ENCODE results near the gene FHOD3.

DNA sequence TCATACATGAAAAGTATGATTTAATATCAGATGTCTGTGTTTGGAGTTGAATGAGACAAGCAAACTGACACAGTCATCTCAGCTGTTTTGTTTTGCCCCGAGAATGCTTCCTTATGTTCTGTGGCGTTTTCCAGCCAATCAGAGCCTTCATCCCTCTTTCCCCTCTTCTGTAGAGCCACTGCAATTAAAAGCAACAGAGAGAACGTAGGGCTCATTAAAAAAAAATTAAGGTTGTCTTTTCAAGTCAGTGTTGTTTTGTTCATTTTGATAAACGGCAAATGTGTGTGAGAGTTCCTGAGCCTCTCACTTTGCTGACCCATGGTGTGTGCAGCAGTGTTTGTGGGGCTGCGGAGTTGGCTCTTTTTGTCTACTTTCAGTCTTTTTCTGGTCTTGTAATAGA is 216.0 kb downstream of the FHOD3 start:
- TF ChIP-seq, protein P1, sequence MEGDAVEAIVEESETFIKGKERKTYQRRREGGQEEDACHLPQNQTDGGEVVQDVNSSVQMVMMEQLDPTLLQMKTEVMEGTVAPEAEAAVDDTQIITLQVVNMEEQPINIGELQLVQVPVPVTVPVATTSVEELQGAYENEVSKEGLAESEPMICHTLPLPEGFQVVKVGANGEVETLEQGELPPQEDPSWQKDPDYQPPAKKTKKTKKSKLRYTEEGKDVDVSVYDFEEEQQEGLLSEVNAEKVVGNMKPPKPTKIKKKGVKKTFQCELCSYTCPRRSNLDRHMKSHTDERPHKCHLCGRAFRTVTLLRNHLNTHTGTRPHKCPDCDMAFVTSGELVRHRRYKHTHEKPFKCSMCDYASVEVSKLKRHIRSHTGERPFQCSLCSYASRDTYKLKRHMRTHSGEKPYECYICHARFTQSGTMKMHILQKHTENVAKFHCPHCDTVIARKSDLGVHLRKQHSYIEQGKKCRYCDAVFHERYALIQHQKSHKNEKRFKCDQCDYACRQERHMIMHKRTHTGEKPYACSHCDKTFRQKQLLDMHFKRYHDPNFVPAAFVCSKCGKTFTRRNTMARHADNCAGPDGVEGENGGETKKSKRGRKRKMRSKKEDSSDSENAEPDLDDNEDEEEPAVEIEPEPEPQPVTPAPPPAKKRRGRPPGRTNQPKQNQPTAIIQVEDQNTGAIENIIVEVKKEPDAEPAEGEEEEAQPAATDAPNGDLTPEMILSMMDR (conservative IDR thresholded peaks at IDR 0.05; ENCODE audit: low read depth, low read length) = no peak
- TF ChIP-seq BHLHE40 (IDR thresholded peaks at IDR 0.05; ENCODE audit: low read depth, low read length) (no peak), POLR2A (IDR thresholded peaks at IDR 0.05; ENCODE audit: low read depth, low read length) (no peak), RFX5 (IDR thresholded peaks at IDR 0.05; ENCODE audit: low read depth, low read length) (no peak), CHD1 (IDR thresholded peaks at IDR 0.05; ENCODE audit: low read depth, low read length) (no peak), MAFK (IDR thresholded peaks at IDR 0.05; ENCODE audit: low read depth, low read length) (no peak), MXI1 (IDR thresholded peaks at IDR 0.05; ENCODE audit: borderline replicate concordance, low read depth, low read length) (no peak), CEBPB (IDR thresholded peaks at IDR 0.05; ENCODE audit: low read depth, low read length) (no peak), MAZ (IDR thresholded peaks at IDR 0.05; ENCODE audit: borderline replicate concordance, low read depth, low read length) (no peak), RAD21 (IDR thresholded peaks at IDR 0.05; ENCODE audit: low read length) (no peak)
- TF ChIP-seq, protein P2, sequence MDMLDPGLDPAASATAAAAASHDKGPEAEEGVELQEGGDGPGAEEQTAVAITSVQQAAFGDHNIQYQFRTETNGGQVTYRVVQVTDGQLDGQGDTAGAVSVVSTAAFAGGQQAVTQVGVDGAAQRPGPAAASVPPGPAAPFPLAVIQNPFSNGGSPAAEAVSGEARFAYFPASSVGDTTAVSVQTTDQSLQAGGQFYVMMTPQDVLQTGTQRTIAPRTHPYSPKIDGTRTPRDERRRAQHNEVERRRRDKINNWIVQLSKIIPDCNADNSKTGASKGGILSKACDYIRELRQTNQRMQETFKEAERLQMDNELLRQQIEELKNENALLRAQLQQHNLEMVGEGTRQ (IDR thresholded peaks at IDR 0.05; ENCODE audit: low read depth, low read length) = no peak

Measured in IMR-90 (cell line).